SK-N-MC (cell line): Measurements from ENCODE around the gene SLC7A10.

Experiments
- FOXP2 ChIP-seq: optimal IDR thresholded peaks from 2 replicates; pipeline ENCODE3; 2011; ENCODE audit warnings: mild to moderate bottlenecking, moderate library complexity; ENCODE audit not compliant: insufficient read depth; ENCODE audit errors: extremely low read length, control extremely low read depth
- POLR2AphosphoS5 ChIP-seq: IDR thresholded peaks from 2 replicates; pipeline ENCODE4 v1.6.1; 2012; ENCODE audit warnings: mild to moderate bottlenecking, low read depth, low read length, borderline replicate concordance

DNA sequence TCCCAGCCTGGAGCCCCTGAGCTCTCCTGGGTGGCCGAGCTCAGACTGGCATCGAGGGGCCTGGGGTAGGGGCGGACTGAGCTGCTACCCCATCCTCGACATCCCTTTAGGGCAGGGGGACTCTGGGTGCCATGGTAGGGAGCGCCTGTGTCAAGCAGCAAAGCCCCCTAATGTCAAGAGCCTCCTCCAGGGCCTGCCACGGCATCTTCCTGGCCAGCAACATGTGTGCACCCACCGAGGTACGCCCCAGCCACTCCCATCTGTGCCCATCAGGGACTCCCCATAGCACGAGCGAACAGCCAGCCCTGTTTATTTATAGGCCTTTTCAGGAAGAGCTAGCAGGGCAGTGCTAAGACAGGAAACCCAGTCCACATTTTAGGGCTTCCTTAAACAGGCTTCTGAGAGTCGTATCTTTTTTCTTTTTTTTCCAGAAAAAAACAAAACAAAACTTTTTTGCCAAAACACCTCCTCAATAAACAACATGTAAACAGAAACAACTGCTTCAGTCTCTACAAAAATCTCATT is 17.2 kb downstream of the SLC7A10 start:
- no peak for TF ChIP-seq POLR2AphosphoS5
- TF ChIP-seq FOXP2: no peak
